ENCODE results near the gene RICTOR. TPM values are rescaled to one million over a fixed set of nuclear protein-coding genes. Genes with fewer than 3 reads are reported as not detected.
"Not testable (repeated sequence)": the region's sequence is repeated elsewhere in the genome, so short reads cannot be mapped to it uniquely, and the experiment has no call there.

Gene RICTOR
- polyA plus RNA-seq, 3 donors = 2.3 to 4.8 (median 3.2) TPM

DNA sequence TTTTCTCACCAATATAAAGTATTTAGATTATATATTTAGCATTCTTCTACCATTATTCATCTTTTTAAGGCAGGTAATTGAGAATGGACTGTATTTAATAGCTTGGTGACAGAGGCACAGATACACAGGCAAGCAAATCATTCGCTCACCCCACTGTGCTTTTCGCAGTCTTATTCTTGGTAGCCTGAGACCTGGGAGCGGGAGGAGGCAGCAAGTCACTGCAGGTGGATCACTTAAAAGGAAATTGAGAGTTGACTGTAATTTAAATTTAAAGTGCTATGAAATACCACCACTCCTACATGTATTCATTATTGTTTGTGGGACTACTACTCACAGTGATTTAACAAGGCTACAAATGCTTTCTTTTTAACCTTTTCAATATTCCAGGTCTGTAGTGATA, 9.7 kb downstream of the RICTOR start:
- H3K27ac ChIP-seq (ENCODE audit: low read depth, low read length) = no peak overlapping the region
- WGBS, 3 donors = 89 to 98% (median 98%) methylated on average over 3 of the region's 3 CpGs

GRCh38 chr5:39063037-39063436, 11.2 kb downstream of the RICTOR start:
- WGBS, 3 donors = 45 to 68% (median 67%) methylated on average over 2 of the region's 2 CpGs

DNA sequence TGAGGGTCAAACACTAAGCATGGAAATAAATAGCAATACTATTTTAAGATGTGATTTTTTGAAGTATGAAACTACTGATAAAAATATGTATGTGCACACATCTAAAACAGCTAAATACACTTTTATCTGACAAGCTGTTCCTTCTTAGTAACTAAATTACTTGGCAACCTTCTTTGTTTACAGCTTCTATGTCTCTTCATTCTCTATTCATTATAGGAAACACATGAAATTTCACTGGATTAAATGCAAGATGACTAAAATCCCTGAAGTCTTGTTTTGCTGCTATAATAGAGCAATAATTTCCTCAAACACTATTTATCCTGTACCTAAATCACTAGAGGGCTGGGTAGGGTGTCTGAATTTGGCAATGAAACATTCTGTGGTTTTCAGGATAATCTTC, 11.7 kb downstream of the RICTOR start:
- H3K27ac ChIP-seq (ENCODE audit: low read depth, low read length) = no peak overlapping the region

More at GRCh38 chr5:39063037-39063436, 11.2 kb downstream of the RICTOR start:
- no peak overlapping the region for H3K27ac ChIP-seq (ENCODE audit: low read depth, low read length)

GRCh38 chr5:39062104-39062503, 12.1 kb downstream of the RICTOR start:
- H3K27ac ChIP-seq (ENCODE audit: low read depth, low read length) = no peak overlapping the region
- WGBS, 3 donors = 53 to 89% (median 88%) methylated on average over 3 of the region's 3 CpGs

GRCh38 chr5:39059064-39059463, 15.1 kb downstream of the RICTOR start:
- H3K27ac ChIP-seq (ENCODE audit: low read depth, low read length) = no peak overlapping the region
- WGBS, 3 donors = 46 to 61% (median 56%) methylated on average over 2 of the region's 2 CpGs

GRCh38 chr5:39058178-39058921, 15.8 kb downstream of the RICTOR start:
- 38 to 61% (median 43%) methylated on average over 2 of the region's 2 CpGs for WGBS, 3 donors
- no peak overlapping the region for H3K27ac ChIP-seq (ENCODE audit: low read depth, low read length)

DNA sequence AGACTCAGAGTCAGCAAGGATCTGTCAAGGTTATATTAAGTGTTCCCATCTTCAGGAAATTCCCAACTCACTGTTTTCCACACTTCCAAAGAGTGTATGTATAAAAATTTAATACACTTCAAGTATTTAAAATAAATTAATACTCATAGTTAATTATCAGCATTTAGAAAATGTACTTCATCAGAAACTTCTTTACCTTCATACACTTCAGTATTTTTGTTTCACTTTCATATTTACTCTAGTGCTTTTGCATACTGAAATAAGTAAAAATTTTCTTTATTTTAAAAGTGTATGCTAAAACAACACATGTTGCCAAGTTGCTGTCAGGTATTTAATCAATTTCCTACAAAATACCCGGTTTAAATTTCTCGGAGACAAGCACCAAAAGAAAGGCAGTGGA, 16.5 kb downstream of the RICTOR start:
- no peak overlapping the region for H3K27ac ChIP-seq (ENCODE audit: low read depth, low read length)
- 4 to 5% (median 5%) methylated on average over 2 of the region's 2 CpGs for WGBS, 3 donors

- H3K27ac ChIP-seq (ENCODE audit: low read depth, low read length) = no peak overlapping the region
- WGBS, 3 donors = 74 to 78% (median 77%) methylated on average over 5 of the region's 5 CpGs
Measured at GRCh38 chr5:39055768-39056398, 18.3 kb downstream of the RICTOR start.

GRCh38 chr5:39055027-39055767, 19.0 kb downstream of the RICTOR start:
- no peak overlapping the region for H3K27ac ChIP-seq (ENCODE audit: low read depth, low read length)
- WGBS, 3 donors = 69 to 78% (median 76%) methylated on average over 3 of the region's 3 CpGs

GRCh38 chr5:39053189-39053588, 21.0 kb downstream of the RICTOR start:
- WGBS, 3 donors = 92 to 97% (median 95%) methylated on average over 4 of the region's 4 CpGs
- no peak overlapping the region for H3K27ac ChIP-seq (ENCODE audit: low read depth, low read length)

DNA sequence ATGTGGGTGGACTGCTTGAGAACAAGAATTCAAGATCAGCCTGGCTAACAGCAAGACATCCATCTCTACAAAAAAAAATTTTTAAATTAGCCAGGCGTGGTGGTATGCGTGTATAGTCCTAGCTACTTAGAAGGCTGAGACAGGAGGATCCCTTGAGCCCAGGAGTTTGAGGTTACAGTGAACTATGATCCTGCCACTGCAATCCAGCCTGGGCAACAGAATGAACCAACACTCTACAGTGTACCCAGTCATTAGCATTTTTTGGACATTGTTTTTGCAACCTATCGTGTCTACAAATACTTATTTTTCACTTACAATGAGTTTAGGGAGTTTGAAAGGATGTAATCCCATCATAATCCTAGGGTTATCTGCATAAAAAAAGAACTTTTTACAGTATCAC, 22.1 kb downstream of the RICTOR start:
- no peak overlapping the region for H3K27ac ChIP-seq (ENCODE audit: low read depth, low read length)
- 96 to 100% (median 98%) methylated on average over 3 of the region's 3 CpGs for WGBS, 3 donors

DNA sequence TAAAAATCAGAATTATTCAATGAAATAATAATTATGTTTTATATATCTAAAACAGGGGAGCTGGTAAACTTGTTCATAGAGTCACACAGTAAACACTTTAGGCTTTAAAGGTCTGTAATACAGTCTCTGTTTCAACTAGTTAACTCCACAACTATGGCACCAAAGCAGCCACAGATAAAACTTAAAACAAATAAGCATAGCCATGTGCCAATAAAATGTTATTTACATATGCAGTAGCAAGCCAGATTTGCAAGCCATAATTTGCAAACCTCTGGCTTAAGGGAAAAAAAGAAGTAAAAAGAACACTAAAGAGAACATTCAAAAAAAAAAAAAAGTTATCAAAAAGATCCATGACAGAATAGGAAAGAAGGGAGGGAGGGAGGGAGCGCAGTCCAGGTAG, 24.9 kb downstream of the RICTOR start:
- 92 to 100% (median 97%) methylated on average over 1 of the region's 1 CpG for WGBS, 3 donors
- H3K27ac ChIP-seq (ENCODE audit: low read depth, low read length) = no peak overlapping the region

DNA sequence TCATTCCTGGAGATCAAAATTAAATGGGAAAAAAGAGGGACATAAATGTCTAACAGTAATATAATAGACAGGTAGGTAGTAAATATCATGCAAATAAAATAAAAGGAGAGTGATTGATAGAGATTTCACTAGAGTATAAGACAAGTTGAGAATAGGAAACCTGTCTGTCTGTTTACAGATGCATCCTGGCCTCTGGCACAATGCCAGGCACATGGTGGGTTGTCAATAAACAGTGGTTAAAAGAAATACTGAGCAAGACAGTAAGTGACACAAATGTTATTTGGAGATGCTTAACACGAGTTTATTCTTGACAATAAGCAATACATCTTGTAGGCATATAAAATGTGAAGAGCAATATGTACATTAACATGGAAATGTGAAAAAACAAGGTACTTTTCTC, 33.3 kb downstream of the RICTOR start:
- H3K27ac ChIP-seq (ENCODE audit: low read depth, low read length) = no peak overlapping the region
- 31 to 68% (median 32%) methylated on average over 1 of the region's 1 CpG for WGBS, 3 donors

- H3K27ac ChIP-seq (ENCODE audit: low read depth, low read length) = not testable (repeated sequence)
- 87 to 99% (median 94%) methylated on average over 11 to 12 of the region's 12 CpGs for WGBS, 3 donors
Measured at GRCh38 chr5:39034493-39034892, 39.7 kb downstream of the RICTOR start.

- WGBS, 3 donors = 56 to 100% (median 96%) methylated on average over 1 of the region's 1 CpG
- no peak overlapping the region for H3K27ac ChIP-seq (ENCODE audit: low read depth, low read length)
Measured at GRCh38 chr5:39031041-39031440, 43.2 kb downstream of the RICTOR start.

GRCh38 chr5:39025456-39025855, 48.7 kb downstream of the RICTOR start:
- no peak overlapping the region for H3K27ac ChIP-seq (ENCODE audit: low read depth, low read length)
- 81 to 98% (median 91%) methylated on average over 4 of the region's 4 CpGs for WGBS, 3 donors

- no peak overlapping the region for H3K27ac ChIP-seq (ENCODE audit: low read depth, low read length)
Measured at GRCh38 chr5:39024884-39025283, 49.3 kb downstream of the RICTOR start.

GRCh38 chr5:39024005-39024404, 50.2 kb downstream of the RICTOR start:
- 84 to 90% (median 86%) methylated on average over 7 of the region's 7 CpGs for WGBS, 3 donors
- no peak overlapping the region for H3K27ac ChIP-seq (ENCODE audit: low read depth, low read length)

DNA sequence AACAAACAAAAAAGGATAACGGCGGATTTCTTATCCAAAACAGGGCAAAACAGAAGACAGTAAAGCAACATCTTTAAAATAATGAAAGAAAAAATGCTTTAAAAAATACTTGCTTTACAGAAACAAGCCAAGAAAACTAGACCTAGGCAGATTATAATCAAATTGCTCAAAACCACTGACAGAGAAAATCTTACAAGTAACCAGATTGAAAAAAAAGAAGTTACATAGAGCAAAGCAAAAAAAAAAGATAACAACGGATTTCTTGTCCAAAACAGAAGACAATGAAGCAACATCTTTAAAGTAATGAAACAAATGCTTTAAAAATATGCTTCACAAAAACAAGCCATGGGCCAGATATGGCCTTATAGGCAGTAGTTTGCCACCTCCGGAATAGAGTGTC, 51.1 kb downstream of the RICTOR start:
- 66 to 86% (median 82%) methylated on average over 4 of the region's 4 CpGs for WGBS, 3 donors
- H3K27ac ChIP-seq (ENCODE audit: low read depth, low read length) = no peak overlapping the region
